Measurements from ENCODE around the gene CIBAR2.

- TF ChIP-seq EZH2 (IDR thresholded peaks at IDR 0.05; ENCODE audit: insufficient read depth, poor library complexity, severe bottlenecking) (no peak), EZH2phosphoT487 (IDR thresholded peaks at IDR 0.05; ENCODE audit: insufficient read depth, low read depth) (no peak)
These were observed 26.8 kb upstream of the CIBAR2 start for GRCh38 chr16:85138825-85139627.
